Colonic mucosa (tissue), 4 donors: ENCODE measurements around the gene PTCD1. TPM values are rescaled to one million over a fixed set of nuclear protein-coding genes. Genes with fewer than 3 reads are reported as not detected.

ENCODE experiments used
- DNase-seq: peaks from one replicate; pipeline ENCODE4 v3.0.0-alpha.2; 2020
- H3K27ac ChIP-seq: fragments of 200-600 bp; one replicate; pipeline ENCODE4 v1.8.0; 2021
- H3K27me3 ChIP-seq: fragments of 200-600 bp; one replicate; pipeline ENCODE4 v1.8.0; 2021
- H3K36me3 ChIP-seq: fragments of 200-600 bp; one replicate; pipeline ENCODE4 v1.8.0; 2021
- H3K4me1 ChIP-seq: fragments of 200-600 bp; one replicate; pipeline ENCODE4 v1.8.0; 2021; ENCODE audit warnings: mild to moderate bottlenecking
- H3K4me3 ChIP-seq: fragments of 200-600 bp; one replicate; pipeline ENCODE4 v1.8.0; 2021
- H3K9ac ChIP-seq, 2 donors: one replicate each; pipeline ENCODE4 v1.7.0; 2013; ENCODE audit warnings: control low read depth in 2 of 2, low read depth in 2 of 2, low read length in 2 of 2
- H3K9me3 ChIP-seq: fragments of 200-600 bp; one replicate; pipeline ENCODE4 v1.8.0; 2021
- CTCF ChIP-seq: fragments of 200-600 bp; IDR thresholded peaks from one replicate; pipeline ENCODE4 v1.8.0; 2022; ENCODE audit warnings: antibody characterized with exemption, mild to moderate bottlenecking
- intact Hi-C: fragments of 100-400 bp; cut with DNase I; formaldehyde crosslinking; loops from one replicate; pipeline ENCODE4 v1.14.1; 2022
- total RNA-seq, 2 donors: library from RNA; stranded (reverse); fragmentation: NEBNext Ultra II Directional in 1 of 2; extraction: Animal tissue kit (Norgen Biotek cat#: 25700) in 1 of 2; gene quantifications; one replicate each; pipeline ENCODE4 v1.2.1, GENCODE V29; 2021
- donor health status: healthy.
- donor health status: DM: no; HTN: no; CAD: no.
- donor health status: DM: no; HTN: no; CAD: no.

The PTCD1 gene
- total RNA-seq, 2 donors from 2014 or later = 4.5 to 7.6 TPM

- no peaks in the 10 kb centered on the region for H3K27me3 ChIP-seq
- intact Hi-C loops = no loop called here
- peaks cover 23% of the 10 kb centered on the region for H3K36me3 ChIP-seq
- H3K4me3 ChIP-seq = no peak overlapping the region
- H3K9ac ChIP-seq = no peak overlapping the region
- no peaks in the 10 kb centered on the region for H3K4me1 ChIP-seq
- TF ChIP-seq CTCF = no peak
- peak; percentile 33 for DNase-seq
- H3K27ac ChIP-seq = no peak overlapping the region
- no peaks in the 10 kb centered on the region for H3K9me3 ChIP-seq
Measured at GRCh38 chr7:99422625-99423024, 16.0 kb downstream of the PTCD1 start.

GRCh38 chr7:99422186-99422585 lies 16.4 kb downstream of the PTCD1 start:
- Histone ChIP-seq H3K9ac (no peak overlapping the region), H3K36me3 (peaks cover 28% of the 10 kb centered on the region), H3K27ac (no peak overlapping the region), H3K27me3 (no peaks in the 10 kb centered on the region), H3K9me3 (no peaks in the 10 kb centered on the region), H3K4me1 (no peaks in the 10 kb centered on the region), H3K4me3 (no peak overlapping the region)
- DNase-seq = no peak
- intact Hi-C loops = no loop called here
- TF ChIP-seq CTCF = no peak

- intact Hi-C loops = no loop called here
- Histone ChIP-seq H3K36me3 (peaks cover 40% of the 10 kb centered on the region), H3K27me3 (no peaks in the 10 kb centered on the region)
Measured at GRCh38 chr7:99420986-99421385, 17.6 kb downstream of the PTCD1 start.

GRCh38 chr7:99420213-99420612 lies 18.4 kb downstream of the PTCD1 start:
- H3K27ac ChIP-seq = no peak overlapping the region
- no peak for TF ChIP-seq CTCF
- no peaks in the 10 kb centered on the region for H3K4me1 ChIP-seq
- H3K27me3 ChIP-seq = no peaks in the 10 kb centered on the region
- intact Hi-C loops = no loop called here
- H3K36me3 ChIP-seq = peaks cover 40% of the 10 kb centered on the region
- H3K9ac ChIP-seq = no peak overlapping the region
- DNase-seq = no peak
- no peak overlapping the region for H3K4me3 ChIP-seq
- H3K9me3 ChIP-seq = no peaks in the 10 kb centered on the region

More at GRCh38 chr7:99420986-99421385, 17.6 kb downstream of the PTCD1 start:
- Histone ChIP-seq H3K4me1 (no peaks in the 10 kb centered on the region), H3K9ac (no peak overlapping the region), H3K27ac (no peak overlapping the region), H3K9me3 (no peaks in the 10 kb centered on the region), H3K4me3 (no peak overlapping the region)
- no peak for DNase-seq
- no peak for TF ChIP-seq CTCF

GRCh38 chr7:99419323-99420021 lies 19.1 kb downstream of the PTCD1 start:
- Histone ChIP-seq H3K4me1 (no peaks in the 10 kb centered on the region), H3K4me3 (no peak overlapping the region), H3K36me3 (peaks cover 40% of the 10 kb centered on the region), H3K9ac (no peak overlapping the region), H3K27ac (no peak overlapping the region), H3K9me3 (no peaks in the 10 kb centered on the region), H3K27me3 (no peaks in the 10 kb centered on the region)
- intact Hi-C loops = loop anchor here (5.0 kb wide), 1 partner anchor 52 kb away; no protein-coding TSS in a partner anchor
- no peak for DNase-seq
- TF ChIP-seq CTCF = no peak
